GM12801 (cell line): Measurements from ENCODE around the gene ANKRD52.

Experiments used
- CTCF ChIP-seq: IDR thresholded peaks from one replicate; pipeline ENCODE4 v1.5.1; 2011; ENCODE audit warnings: control low read depth; ENCODE audit not compliant: insufficient read length; ENCODE audit errors: extremely low read depth

Gene ANKRD52

DNA sequence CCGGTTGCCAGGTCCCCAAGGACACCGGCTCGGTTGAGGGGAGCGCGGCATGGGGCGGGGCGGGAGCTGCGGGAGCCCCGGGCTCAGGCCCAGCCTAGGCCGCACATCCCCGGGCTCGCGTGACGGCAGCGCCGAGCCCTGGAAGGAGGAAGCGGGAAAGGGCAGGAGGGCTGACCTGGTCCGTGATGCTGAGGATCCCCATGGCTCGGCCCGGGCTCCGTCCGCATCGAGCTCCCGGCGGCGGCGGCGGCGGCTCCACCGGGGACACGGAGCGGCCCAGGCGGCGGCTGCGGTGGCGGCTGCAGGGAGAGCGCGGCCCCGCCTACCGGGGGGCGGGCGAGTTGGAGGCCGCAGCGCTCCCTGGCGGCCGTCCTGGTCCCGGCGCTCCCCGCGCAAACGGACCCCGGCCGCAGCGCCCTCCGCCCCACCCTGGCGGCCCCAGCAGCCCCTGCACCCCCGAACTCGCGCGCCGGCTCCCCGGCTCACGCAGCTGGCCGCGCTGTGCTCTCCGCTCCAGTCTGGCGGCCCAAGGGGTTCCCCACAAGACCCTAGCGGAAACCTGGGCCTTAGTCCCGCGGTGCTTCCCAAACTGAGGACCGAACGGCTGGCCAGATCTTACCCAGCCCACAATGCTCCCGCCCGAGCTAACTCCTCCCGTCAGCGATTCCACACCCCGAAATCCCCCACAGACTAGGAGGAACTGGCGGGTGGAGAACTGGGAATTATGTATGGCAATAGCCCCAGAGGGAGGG is at the start of gene ANKRD52:
TSS of gene ANKRD52 (minus strand) at position 317 of the 752 bp plus-strand sequence. CDS start at position 202, 115 bp downstream.
- TF ChIP-seq CTCF: no peak

DNA sequence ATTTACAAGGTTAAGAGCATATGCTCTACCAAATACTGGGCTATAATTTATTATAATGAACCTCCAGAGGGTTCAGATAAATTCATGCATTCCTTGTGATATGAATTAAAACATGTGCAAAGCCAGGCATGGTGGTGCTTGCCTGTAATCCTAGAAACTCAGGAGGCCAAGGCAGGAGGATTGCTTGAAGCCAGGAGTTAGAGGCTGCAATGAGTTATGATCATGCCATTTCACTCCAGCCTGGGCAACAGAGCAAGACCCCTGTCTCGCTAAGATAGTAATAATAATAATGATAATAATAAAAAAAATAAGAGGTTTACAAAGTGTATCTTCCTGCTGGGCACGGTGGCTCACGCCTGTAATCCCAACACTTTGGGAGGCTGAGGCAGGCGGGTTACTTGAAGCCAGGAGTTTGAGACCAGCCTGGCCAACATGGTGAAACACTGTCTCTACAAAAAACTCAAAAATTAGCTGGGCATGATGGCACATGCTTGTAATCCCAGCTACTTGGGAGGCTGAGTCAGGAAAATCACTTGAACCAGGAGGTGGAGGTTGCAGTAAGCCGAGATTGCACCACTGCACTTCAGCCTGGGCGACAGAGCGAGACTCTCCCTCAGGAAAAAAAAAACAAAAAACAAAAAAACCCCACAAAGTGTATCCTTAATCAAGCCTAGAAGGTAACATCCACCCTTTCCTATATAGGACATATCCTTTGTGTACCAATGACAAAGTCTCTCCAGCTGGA is 49.2 kb upstream of the ANKRD52 start:
- no peak for TF ChIP-seq CTCF

DNA sequence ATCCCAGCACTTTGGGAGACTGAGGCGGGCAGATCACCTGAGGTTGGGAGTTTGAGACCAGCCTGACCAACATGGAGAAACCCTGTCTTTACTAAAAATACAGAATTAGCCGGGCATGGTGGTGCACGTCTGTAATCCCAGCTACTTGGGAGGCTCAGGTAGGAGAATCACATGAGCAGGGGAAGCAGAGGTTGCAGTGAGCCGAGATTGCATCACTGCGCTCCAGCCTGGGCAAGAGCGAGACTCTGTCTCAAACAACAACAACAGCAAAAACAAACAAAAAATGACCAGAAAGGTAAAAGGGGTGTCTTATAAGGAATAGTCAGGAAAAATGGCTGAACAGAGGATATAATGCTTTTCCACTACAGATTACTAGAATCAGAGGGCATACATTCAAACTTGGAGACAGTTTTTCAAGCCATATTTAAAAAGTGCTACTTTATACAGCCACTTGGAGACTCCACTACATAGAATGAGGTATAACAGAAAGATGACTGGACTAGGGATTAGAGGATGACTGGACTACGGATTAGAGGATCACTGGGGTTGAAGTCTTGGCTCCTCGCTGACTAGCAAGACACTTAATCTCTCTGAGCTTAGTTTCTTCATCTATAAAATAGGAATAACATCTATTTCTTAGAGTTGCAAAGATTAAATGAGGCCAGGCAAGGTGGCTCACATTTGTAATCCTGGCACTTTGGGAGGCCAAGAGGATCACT is 46.8 kb upstream of the ANKRD52 start:
- TF ChIP-seq CTCF: no peak

GRCh38 chr12:56304276-56304675 is 46.1 kb upstream of the ANKRD52 start:
- no peak for TF ChIP-seq CTCF

DNA sequence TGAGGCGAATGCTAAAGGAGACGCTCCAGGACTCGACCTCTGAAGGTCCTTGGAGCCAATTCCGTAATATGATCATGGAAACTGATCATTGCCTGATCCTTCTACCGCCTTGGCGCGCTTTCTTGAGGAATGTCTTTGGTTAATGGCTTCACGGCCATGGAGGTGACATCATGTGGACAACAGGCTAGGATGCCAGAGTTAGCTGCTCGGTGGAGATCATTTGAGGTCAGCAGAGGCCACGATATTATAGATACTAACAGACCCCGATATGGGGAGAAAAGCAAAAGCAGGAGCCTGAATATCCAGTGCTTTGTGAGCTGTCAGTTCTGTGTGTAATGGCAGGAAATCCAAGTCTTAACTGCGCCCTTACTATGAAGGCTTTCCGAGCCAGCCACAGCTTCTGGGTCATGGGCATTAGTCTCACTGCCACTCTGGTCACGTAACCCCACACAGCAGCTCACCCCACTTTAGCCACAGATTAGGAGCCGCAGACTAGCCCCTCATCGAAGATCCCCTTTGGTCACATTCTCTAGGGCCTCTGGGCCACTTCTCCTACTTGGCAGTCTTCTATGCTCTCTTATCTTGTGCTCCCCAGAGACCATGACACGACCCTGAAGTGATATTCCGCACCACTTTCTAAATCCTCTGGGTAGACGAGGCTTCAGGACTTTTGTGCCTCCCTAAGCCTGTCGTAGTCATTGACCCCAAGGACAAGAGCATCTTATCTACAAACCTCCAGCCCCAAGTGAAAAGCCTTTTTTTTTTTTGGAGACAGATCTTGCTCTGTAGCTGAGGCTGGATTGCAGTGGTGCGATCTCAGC is 42.7 kb upstream of the ANKRD52 start:
- no peak for TF ChIP-seq CTCF

- TF ChIP-seq CTCF: no peak
Observed at GRCh38 chr12:56299853-56300643, 41.9 kb upstream of the ANKRD52 start, which contains the start of gene CS. TSS of gene CS (minus strand) at chr12:56300330. CDS start at chr12:56300201, 129 bp downstream.
